ACC112 (cell line): Measurements from ENCODE around the gene AMZ1.

Source experiments
- H2AFZ ChIP-seq: fragments of 200-600 bp; sonication (generic); one replicate; pipeline ENCODE4 v1.6.0; 2017; ENCODE audit warnings: antibody characterized with exemption, low read length; ENCODE audit not compliant: unreplicated experiment
- H3K27ac ChIP-seq: fragments of 200-600 bp; sonication (generic); 2 replicates; pipeline ENCODE4 v1.5.1; 2014; ENCODE audit warnings: low read depth, mild to moderate bottlenecking, antibody characterized with exemption, low read length, moderate library complexity
- H3K27me3 ChIP-seq: fragments of 200-600 bp; sonication (generic); 2 replicates; pipeline ENCODE4 v1.6.1; 2014; ENCODE audit warnings: mild to moderate bottlenecking, antibody characterized with exemption, low read length, moderate library complexity, mixed read lengths; ENCODE audit not compliant: insufficient read depth
- H3K36me3 ChIP-seq: fragments of 200-600 bp; sonication (generic); 2 replicates; pipeline ENCODE4 v1.6.1; 2016; ENCODE audit warnings: mild to moderate bottlenecking, antibody characterized with exemption, low read length, moderate library complexity, mixed read lengths; ENCODE audit not compliant: insufficient read depth
- H3K4me1 ChIP-seq: fragments of 200-600 bp; sonication (generic); one replicate; pipeline ENCODE4 v1.6.1; 2016; ENCODE audit warnings: low read length, mixed read lengths; ENCODE audit not compliant: insufficient read depth, unreplicated experiment, control insufficient read depth
- H3K4me3 ChIP-seq: fragments of 200-600 bp; sonication (generic); 2 replicates; pipeline ENCODE4 v1.5.1; 2014; ENCODE audit warnings: mild to moderate bottlenecking, low read depth, low read length
- H3K79me2 ChIP-seq: fragments of 200-600 bp; sonication (generic); one replicate; pipeline ENCODE4 v1.6.0; 2016; ENCODE audit warnings: low read length; ENCODE audit not compliant: control insufficient read depth, unreplicated experiment, insufficient read depth

The AMZ1 gene

GRCh38 chr7:2757361-2757903 is 69.4 kb downstream of the AMZ1 start:
- peak overlapping the region; percentile 59 for H3K4me3 ChIP-seq
- no peaks in the 10 kb centered on the region; the same call in 1 of the 2 replicates for H3K36me3 ChIP-seq

DNA sequence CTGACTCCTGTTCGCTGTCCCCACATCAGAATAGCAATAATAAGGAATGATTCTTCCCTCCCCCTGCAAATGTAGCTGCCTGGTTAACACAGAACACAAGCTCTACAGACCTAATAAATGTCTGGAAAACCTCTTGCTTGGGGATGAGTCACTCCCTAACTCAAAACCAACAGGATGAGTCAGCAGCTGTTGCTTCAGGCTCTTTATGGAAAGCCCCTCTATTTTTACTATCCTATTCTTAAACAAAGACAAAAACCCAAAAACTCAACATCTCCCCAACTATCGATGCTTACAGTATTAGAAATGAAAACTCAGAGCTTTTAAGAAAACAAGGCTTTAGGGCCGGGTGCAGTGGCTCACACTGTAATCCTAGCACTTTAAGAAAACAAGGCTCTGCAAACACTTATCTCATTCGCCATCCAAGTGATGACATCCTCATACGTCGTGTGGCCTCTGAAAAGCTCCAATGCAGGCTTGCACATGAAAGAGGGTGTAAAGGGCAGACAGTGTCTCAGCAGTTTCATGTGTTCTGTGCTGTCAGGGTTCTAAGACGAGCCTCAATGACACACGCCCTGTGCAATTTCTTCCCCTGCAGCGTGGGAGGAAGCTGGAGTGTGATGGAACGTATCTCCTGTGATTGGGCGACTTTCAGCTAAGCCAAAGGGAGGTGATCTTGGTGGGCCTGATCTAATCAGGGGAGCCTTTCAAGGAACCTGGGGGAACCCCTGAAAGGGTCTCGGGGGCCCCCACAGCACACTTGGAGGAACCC is 70.1 kb downstream of the AMZ1 start:
- Histone ChIP-seq H3K27ac (peak overlapping the region; percentile 93), H3K4me1 (peaks cover 50% of the 10 kb centered on the region), H3K36me3 (no peaks in the 10 kb centered on the region; the same call in 1 of the 2 replicates), H3K79me2 (peaks cover 50% of the 10 kb centered on the region), H2AFZ (no peak overlapping the region), H3K27me3 (no peaks in the 10 kb centered on the region), H3K4me3 (peak overlapping the region; percentile 59)

More at GRCh38 chr7:2757361-2757903, 69.4 kb downstream of the AMZ1 start:
- no peaks in the 10 kb centered on the region for H3K27me3 ChIP-seq
- no peak overlapping the region for H2AFZ ChIP-seq
- H3K79me2 ChIP-seq, result peaks cover 52% of the 10 kb centered on the region
- H3K4me1 ChIP-seq, result peaks cover 44% of the 10 kb centered on the region
- H3K27ac ChIP-seq, result peak overlapping the region; percentile 93

- no peaks in the 10 kb centered on the region; the same call in 1 of the 2 replicates for H3K36me3 ChIP-seq
- peak overlapping the region; percentile 44 for H3K4me3 ChIP-seq
- H3K27ac ChIP-seq, result peak overlapping the region; percentile 93
- H2AFZ ChIP-seq, result no peak overlapping the region
- H3K4me1 ChIP-seq, result peaks cover 58% of the 10 kb centered on the region
- no peaks in the 10 kb centered on the region for H3K27me3 ChIP-seq
- peaks cover 48% of the 10 kb centered on the region for H3K79me2 ChIP-seq
These were observed 70.9 kb downstream of the AMZ1 start for GRCh38 chr7:2758673-2759616.

DNA sequence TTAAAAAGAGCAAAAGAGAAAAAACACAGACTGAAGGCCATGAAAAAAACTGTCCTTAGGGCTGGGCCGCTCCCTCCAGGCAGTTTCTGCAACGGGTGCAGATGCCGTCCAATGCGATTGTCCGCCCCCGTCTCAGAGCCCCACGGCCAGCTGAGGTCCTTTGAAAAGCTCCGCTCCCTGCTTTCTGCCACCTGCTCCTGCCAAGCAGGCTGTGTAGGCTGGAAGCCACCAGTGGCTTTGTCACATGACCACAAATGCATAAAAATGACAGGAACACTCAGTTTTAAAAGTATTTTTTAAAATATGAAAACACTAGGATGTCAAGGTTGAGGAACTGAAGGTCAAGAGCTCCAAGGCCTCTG is 71.7 kb downstream of the AMZ1 start:
- H3K36me3 ChIP-seq, result no peaks in the 10 kb centered on the region; the same call in 1 of the 2 replicates
- no peaks in the 10 kb centered on the region for H3K27me3 ChIP-seq
- no peak overlapping the region for H2AFZ ChIP-seq
- no peak overlapping the region for H3K4me3 ChIP-seq
- H3K79me2 ChIP-seq, result peaks cover 44% of the 10 kb centered on the region
- peaks cover 58% of the 10 kb centered on the region for H3K4me1 ChIP-seq
- H3K27ac ChIP-seq, result peak overlapping the region; percentile 93

DNA sequence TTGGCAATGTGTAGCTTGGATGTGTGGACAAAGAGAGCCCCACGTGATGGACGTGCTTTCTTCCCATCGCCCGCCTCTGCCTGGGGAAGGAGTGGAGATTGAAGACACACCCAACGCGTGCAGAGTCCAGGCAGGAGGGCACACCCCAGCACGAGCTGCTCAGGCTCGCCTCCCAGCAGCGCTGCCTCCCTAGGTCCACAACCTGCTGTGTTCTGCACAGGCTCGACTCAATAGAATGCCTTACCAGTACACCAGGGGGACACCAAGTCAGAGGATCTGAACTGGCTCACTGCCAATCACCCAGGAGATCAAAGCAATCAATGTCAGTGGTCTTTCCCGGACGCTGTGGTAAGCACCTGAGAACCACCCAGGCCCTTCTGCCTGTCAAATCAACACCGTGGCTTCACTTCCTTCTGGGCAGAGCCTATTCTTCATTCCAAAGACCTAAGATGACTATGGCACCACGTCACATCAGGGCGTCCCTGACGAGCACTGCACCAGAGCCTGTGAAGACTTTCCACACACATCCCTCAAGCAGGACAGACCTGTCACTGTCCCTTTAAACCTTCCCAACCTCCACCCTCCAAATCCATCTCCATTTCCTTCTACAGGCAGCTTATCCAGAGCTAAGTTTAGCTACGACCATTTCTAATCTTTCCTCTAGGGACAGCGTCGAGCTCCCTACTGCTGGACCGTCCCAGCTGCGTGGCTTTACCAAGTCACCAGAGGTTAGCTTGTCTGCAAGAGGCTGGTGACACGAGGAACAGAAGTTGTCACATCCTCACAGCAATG is 72.3 kb downstream of the AMZ1 start:
- no peaks in the 10 kb centered on the region for H3K27me3 ChIP-seq
- H3K36me3 ChIP-seq, result no peaks in the 10 kb centered on the region
- peaks cover 58% of the 10 kb centered on the region for H3K4me1 ChIP-seq
- H3K27ac ChIP-seq, result peak overlapping the region; percentile 10; the same call in 1 of the 2 replicates
- H3K4me3 ChIP-seq, result no peak overlapping the region
- H2AFZ ChIP-seq, result no peak overlapping the region
- peaks cover 38% of the 10 kb centered on the region for H3K79me2 ChIP-seq

DNA sequence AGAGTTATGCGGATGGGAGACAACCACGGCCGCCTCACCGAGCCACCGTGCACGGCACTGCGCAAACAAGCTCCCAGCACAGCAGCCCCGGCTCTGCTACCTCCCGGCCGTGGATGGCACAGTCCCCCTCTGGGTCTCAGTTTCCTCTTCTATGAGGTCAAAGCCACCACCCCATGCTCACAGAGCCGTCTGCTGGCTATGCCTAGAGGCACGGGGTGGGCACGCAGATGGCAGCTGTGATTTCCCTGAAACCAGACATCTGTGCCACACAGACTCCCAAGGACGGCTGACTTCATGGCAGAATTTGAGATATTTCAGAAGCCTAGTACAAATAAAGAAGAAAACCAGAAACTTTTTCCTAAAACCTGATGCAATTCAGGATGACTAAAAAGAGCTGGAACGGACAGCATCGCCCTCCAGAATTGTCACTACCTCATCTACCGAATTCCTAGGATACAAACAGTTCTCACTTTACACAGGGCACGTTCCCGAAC is 73.2 kb downstream of the AMZ1 start:
- Histone ChIP-seq H3K36me3 (no peaks in the 10 kb centered on the region), H3K4me3 (no peak overlapping the region), H3K79me2 (peaks cover 31% of the 10 kb centered on the region), H3K4me1 (peaks cover 57% of the 10 kb centered on the region), H3K27ac (no peak overlapping the region), H3K27me3 (no peaks in the 10 kb centered on the region), H2AFZ (no peak overlapping the region)

GRCh38 chr7:2761801-2762497 is 73.9 kb downstream of the AMZ1 start:
- peaks cover 31% of the 10 kb centered on the region for H3K79me2 ChIP-seq

DNA sequence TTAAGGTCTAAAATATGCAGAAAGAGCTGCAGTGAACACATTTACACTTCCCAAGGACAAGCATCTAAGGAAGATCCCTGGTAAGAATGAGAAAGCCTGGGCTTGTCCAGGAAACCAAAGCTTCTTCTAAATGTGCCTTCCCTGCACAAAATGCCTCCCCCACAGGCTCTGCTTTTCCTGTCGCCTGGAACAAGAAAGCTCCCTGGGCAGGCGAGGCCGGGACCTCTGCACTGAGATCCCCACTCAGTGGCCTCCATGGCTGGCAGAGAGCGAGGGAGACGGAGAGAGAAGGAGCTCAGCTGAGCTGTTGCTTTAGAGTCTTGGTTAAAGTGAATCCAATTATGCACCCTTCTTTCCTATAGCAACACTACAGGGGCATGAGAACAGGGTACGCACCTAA is 75.6 kb downstream of the AMZ1 start:
- H2AFZ ChIP-seq, result no peak overlapping the region
- H3K36me3 ChIP-seq, result peaks cover 3% of the 10 kb centered on the region; the same call in 1 of the 2 replicates
- H3K4me1 ChIP-seq, result peaks cover 38% of the 10 kb centered on the region
- no peaks in the 10 kb centered on the region for H3K27me3 ChIP-seq
- peak overlapping the region; percentile 78 for H3K27ac ChIP-seq
- peaks cover 33% of the 10 kb centered on the region for H3K79me2 ChIP-seq
- peak overlapping the region; percentile 41 for H3K4me3 ChIP-seq

More at GRCh38 chr7:2761801-2762497, 73.9 kb downstream of the AMZ1 start:
- Histone ChIP-seq H3K27me3 (no peaks in the 10 kb centered on the region), H3K4me1 (peaks cover 49% of the 10 kb centered on the region), H3K27ac (peak overlapping the region; percentile 78), H3K36me3 (no peaks in the 10 kb centered on the region), H2AFZ (no peak overlapping the region), H3K4me3 (peak overlapping the region; percentile 41; the same call in 1 of the 2 replicates)

- H3K27me3 ChIP-seq, result no peaks in the 10 kb centered on the region
These were observed 76.6 kb downstream of the AMZ1 start for GRCh38 chr7:2764621-2765020.

More at GRCh38 chr7:2764621-2765020, 76.6 kb downstream of the AMZ1 start:
- H3K4me1 ChIP-seq, result peaks cover 30% of the 10 kb centered on the region
- H3K4me3 ChIP-seq, result no peak overlapping the region
- H3K79me2 ChIP-seq, result peaks cover 29% of the 10 kb centered on the region
- no peak overlapping the region for H3K27ac ChIP-seq
- H3K36me3 ChIP-seq, result peaks cover 3% of the 10 kb centered on the region; the same call in 1 of the 2 replicates
- no peak overlapping the region for H2AFZ ChIP-seq
